ENCODE results near the gene SLC16A7.

DNA sequence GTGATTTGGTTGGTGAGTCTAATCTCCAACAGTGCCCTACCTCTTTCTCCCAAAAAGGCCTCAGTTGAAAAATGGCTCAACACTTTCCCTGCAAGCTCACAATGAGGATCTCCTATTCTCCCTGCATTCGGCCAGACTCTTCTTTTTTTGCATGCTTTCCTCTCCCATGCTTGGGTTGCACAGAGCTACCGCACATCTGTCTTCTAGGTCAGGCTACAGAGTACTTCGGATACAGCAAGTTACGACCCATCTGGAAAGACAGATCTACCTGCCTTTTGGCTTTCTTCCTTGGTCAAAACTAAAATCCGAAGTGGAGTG, 305 bp upstream of the SLC16A7 start:
- TF ChIP-seq, protein P1, sequence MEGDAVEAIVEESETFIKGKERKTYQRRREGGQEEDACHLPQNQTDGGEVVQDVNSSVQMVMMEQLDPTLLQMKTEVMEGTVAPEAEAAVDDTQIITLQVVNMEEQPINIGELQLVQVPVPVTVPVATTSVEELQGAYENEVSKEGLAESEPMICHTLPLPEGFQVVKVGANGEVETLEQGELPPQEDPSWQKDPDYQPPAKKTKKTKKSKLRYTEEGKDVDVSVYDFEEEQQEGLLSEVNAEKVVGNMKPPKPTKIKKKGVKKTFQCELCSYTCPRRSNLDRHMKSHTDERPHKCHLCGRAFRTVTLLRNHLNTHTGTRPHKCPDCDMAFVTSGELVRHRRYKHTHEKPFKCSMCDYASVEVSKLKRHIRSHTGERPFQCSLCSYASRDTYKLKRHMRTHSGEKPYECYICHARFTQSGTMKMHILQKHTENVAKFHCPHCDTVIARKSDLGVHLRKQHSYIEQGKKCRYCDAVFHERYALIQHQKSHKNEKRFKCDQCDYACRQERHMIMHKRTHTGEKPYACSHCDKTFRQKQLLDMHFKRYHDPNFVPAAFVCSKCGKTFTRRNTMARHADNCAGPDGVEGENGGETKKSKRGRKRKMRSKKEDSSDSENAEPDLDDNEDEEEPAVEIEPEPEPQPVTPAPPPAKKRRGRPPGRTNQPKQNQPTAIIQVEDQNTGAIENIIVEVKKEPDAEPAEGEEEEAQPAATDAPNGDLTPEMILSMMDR (IDR thresholded peaks at IDR 0.05), result no peak
- TF ChIP-seq POLR2AphosphoS5 (IDR thresholded peaks at IDR 0.05) (no peak), EP300 (IDR thresholded peaks at IDR 0.05) (no peak)
